Ammon's horn (tissue), 1 donor: Measurements from ENCODE around the gene MAP3K13.
"Not testable (repeated sequence)": the region's sequence is repeated elsewhere in the genome, so short reads cannot be mapped to it uniquely, and the experiment has no call there.

Source experiments
- DNase-seq: peaks from one replicate; pipeline ENCODE4 v3.0.0-alpha.2; 2016; ENCODE audit warnings: low spot score

The MAP3K13 gene

GRCh38 chr3:185341616-185342458 is 21.1 kb upstream of the MAP3K13 start:
- peak; percentile 27 for DNase-seq

GRCh38 chr3:185342459-185343174 is 20.3 kb upstream of the MAP3K13 start:
- DNase-seq: no peak

- DNase-seq: no peak
These were observed 15.5 kb upstream of the MAP3K13 start for GRCh38 chr3:185347399-185347798.

GRCh38 chr3:185350841-185351240 is 12.1 kb upstream of the MAP3K13 start:
- no peak for DNase-seq

GRCh38 chr3:185351396-185351795 is 11.5 kb upstream of the MAP3K13 start:
- no peak for DNase-seq

- no peak for DNase-seq
These were observed 9.7 kb upstream of the MAP3K13 start for GRCh38 chr3:185353225-185353624.

GRCh38 chr3:185353823-185354614 is 8.9 kb upstream of the MAP3K13 start:
- peak; percentile 74 for DNase-seq

- no peak for DNase-seq
These were observed 6.4 kb upstream of the MAP3K13 start for GRCh38 chr3:185356499-185356898.

GRCh38 chr3:185361920-185362319 is 1.0 kb upstream of the MAP3K13 start:
- DNase-seq: no peak

GRCh38 chr3:185363662-185364203 is 797 bp downstream of the MAP3K13 start:
- DNase-seq: no peak

GRCh38 chr3:185365291-185366073 is 2.5 kb downstream of the MAP3K13 start:
- DNase-seq: no peak

GRCh38 chr3:185366074-185366335 is 3.1 kb downstream of the MAP3K13 start:
- no peak for DNase-seq

- no peak for DNase-seq
These were observed 4.0 kb downstream of the MAP3K13 start for GRCh38 chr3:185366913-185367312.

GRCh38 chr3:185370349-185370748 is 7.4 kb downstream of the MAP3K13 start:
- not testable (repeated sequence) for DNase-seq

GRCh38 chr3:185371306-185372074 is 8.6 kb downstream of the MAP3K13 start:
- no peak for DNase-seq

GRCh38 chr3:185381320-185382058 is 18.6 kb downstream of the MAP3K13 start:
- DNase-seq: no peak

- DNase-seq: no peak
These were observed 19.2 kb downstream of the MAP3K13 start for GRCh38 chr3:185382154-185382553.

- DNase-seq: not testable (repeated sequence)
These were observed 23.6 kb downstream of the MAP3K13 start for GRCh38 chr3:185386515-185386914.

GRCh38 chr3:185387646-185388045 is 24.7 kb downstream of the MAP3K13 start:
- no peak for DNase-seq

GRCh38 chr3:185393055-185393454 is 30.1 kb downstream of the MAP3K13 start:
- DNase-seq: no peak
